ENCODE measurements around the gene TPI1.

TPI1 gene

GRCh38 chr12:6851921-6852650 lies 15.2 kb upstream of the TPI1 start, which contains the start of gene USP5 (continued):
- no peak; the same call in 1 of the 2 replicates for TF ChIP-seq CSRNP3 (CRISPR knock-in tag; IDR thresholded peaks at IDR 0.05)
- no peak; the same call in 1 of the 2 replicates for TF ChIP-seq ARNTL (CRISPR knock-in tag; IDR thresholded peaks at IDR 0.05; ENCODE audit: borderline replicate concordance, low read depth)
- TF ChIP-seq PPARA (CRISPR knock-in tag; IDR thresholded peaks at IDR 0.05; ENCODE audit: borderline replicate concordance), result peak; percentile 15; the same call in 1 of the 2 replicates
- TF ChIP-seq SNAI2 (CRISPR knock-in tag; IDR thresholded peaks at IDR 0.05), result peak; percentile 98; the same call in 1 of the 2 replicates
- TF ChIP-seq, protein P1, sequence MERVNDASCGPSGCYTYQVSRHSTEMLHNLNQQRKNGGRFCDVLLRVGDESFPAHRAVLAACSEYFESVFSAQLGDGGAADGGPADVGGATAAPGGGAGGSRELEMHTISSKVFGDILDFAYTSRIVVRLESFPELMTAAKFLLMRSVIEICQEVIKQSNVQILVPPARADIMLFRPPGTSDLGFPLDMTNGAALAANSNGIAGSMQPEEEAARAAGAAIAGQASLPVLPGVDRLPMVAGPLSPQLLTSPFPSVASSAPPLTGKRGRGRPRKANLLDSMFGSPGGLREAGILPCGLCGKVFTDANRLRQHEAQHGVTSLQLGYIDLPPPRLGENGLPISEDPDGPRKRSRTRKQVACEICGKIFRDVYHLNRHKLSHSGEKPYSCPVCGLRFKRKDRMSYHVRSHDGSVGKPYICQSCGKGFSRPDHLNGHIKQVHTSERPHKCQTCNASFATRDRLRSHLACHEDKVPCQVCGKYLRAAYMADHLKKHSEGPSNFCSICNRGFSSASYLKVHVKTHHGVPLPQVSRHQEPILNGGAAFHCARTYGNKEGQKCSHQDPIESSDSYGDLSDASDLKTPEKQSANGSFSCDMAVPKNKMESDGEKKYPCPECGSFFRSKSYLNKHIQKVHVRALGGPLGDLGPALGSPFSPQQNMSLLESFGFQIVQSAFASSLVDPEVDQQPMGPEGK (CRISPR knock-in tag; IDR thresholded peaks at IDR 0.05; ENCODE audit: borderline replicate concordance), result no peak
- no peak for TF ChIP-seq ESRRG (CRISPR knock-in tag; IDR thresholded peaks at IDR 0.05)
- TF ChIP-seq BACH2 (CRISPR knock-in tag; IDR thresholded peaks at IDR 0.05; ENCODE audit: borderline replicate concordance), result no peak
- TF ChIP-seq ZNF565 (CRISPR knock-in tag; conservative IDR thresholded peaks at IDR 0.05; ENCODE audit: low read depth), result peak; percentile 10; the same call in 1 of the 2 replicates
- TF ChIP-seq GLIS3 (CRISPR knock-in tag; IDR thresholded peaks at IDR 0.05), result 0 out of 2 replicates have a peak, but pooled peaks have one; percentile 76
- TF ChIP-seq ZNF8 (CRISPR knock-in tag; IDR thresholded peaks at IDR 0.05), result no peak; the same call in 1 of the 2 replicates

- peak; percentile 0 for ATAC-seq
- TF ChIP-seq ZC3H10 (CRISPR knock-in tag; IDR thresholded peaks at IDR 0.05), result no peak
These were observed 14.5 kb upstream of the TPI1 start for GRCh38 chr12:6852651-6853354.

DNA sequence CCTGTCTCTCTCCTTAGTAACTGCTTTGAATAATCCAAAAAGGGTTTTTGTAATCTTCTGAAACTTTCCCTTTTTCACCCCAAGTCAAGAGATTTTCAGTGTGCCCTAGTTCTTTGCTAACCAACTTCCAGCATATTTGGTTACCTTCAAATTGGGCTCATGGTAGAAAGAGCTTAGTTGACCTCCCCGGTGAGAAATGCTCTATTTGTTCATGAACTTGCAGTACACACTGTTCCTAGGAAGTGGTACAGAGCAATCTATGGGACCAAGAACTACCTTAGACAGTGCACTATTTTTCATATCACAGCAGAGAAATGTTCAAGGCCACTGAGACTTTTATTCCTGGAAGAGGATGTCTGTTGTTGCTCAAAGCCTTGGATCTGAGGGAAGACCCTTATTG lies 13.7 kb upstream of the TPI1 start:
- no peak for ATAC-seq
- TF ChIP-seq BACH2 (CRISPR knock-in tag; IDR thresholded peaks at IDR 0.05; ENCODE audit: borderline replicate concordance), result no peak
- TF ChIP-seq RARB (CRISPR knock-in tag; IDR thresholded peaks at IDR 0.05), result no peak
- no peak for TF ChIP-seq OSR1 (CRISPR knock-in tag; IDR thresholded peaks at IDR 0.05)
- TF ChIP-seq CREB5 (CRISPR knock-in tag; IDR thresholded peaks at IDR 0.05; ENCODE audit: low read depth), result no peak
- TF ChIP-seq ARNTL (CRISPR knock-in tag; IDR thresholded peaks at IDR 0.05; ENCODE audit: borderline replicate concordance, low read depth), result no peak
- no peak for TF ChIP-seq TOX (CRISPR knock-in tag; IDR thresholded peaks at IDR 0.05; ENCODE audit: borderline replicate concordance)
- no peak for TF ChIP-seq ZNF565 (CRISPR knock-in tag; conservative IDR thresholded peaks at IDR 0.05; ENCODE audit: low read depth)
- no peak for TF ChIP-seq PPARA (CRISPR knock-in tag; IDR thresholded peaks at IDR 0.05; ENCODE audit: borderline replicate concordance)
- TF ChIP-seq, protein P2, sequence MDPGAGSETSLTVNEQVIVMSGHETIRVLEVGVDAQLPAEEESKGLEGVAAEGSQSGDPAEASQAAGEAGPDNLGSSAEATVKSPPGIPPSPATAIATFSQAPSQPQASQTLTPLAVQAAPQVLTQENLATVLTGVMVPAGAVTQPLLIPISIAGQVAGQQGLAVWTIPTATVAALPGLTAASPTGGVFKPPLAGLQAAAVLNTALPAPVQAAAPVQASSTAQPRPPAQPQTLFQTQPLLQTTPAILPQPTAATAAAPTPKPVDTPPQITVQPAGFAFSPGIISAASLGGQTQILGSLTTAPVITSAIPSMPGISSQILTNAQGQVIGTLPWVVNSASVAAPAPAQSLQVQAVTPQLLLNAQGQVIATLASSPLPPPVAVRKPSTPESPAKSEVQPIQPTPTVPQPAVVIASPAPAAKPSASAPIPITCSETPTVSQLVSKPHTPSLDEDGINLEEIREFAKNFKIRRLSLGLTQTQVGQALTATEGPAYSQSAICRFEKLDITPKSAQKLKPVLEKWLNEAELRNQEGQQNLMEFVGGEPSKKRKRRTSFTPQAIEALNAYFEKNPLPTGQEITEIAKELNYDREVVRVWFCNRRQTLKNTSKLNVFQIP (CRISPR knock-in tag; IDR thresholded peaks at IDR 0.05; ENCODE audit: borderline replicate concordance, low read depth), result no peak
- TF ChIP-seq ZNF8 (CRISPR knock-in tag; IDR thresholded peaks at IDR 0.05), result no peak
- TF ChIP-seq ESRRG (CRISPR knock-in tag; IDR thresholded peaks at IDR 0.05), result no peak
- TF ChIP-seq, protein P1 (CRISPR knock-in tag; IDR thresholded peaks at IDR 0.05; ENCODE audit: borderline replicate concordance), result no peak
- no peak for TF ChIP-seq CSDC2 (CRISPR knock-in tag; IDR thresholded peaks at IDR 0.05)
- no peak for TF ChIP-seq ZFP30 (CRISPR knock-in tag; IDR thresholded peaks at IDR 0.05)
- TF ChIP-seq, protein P3, sequence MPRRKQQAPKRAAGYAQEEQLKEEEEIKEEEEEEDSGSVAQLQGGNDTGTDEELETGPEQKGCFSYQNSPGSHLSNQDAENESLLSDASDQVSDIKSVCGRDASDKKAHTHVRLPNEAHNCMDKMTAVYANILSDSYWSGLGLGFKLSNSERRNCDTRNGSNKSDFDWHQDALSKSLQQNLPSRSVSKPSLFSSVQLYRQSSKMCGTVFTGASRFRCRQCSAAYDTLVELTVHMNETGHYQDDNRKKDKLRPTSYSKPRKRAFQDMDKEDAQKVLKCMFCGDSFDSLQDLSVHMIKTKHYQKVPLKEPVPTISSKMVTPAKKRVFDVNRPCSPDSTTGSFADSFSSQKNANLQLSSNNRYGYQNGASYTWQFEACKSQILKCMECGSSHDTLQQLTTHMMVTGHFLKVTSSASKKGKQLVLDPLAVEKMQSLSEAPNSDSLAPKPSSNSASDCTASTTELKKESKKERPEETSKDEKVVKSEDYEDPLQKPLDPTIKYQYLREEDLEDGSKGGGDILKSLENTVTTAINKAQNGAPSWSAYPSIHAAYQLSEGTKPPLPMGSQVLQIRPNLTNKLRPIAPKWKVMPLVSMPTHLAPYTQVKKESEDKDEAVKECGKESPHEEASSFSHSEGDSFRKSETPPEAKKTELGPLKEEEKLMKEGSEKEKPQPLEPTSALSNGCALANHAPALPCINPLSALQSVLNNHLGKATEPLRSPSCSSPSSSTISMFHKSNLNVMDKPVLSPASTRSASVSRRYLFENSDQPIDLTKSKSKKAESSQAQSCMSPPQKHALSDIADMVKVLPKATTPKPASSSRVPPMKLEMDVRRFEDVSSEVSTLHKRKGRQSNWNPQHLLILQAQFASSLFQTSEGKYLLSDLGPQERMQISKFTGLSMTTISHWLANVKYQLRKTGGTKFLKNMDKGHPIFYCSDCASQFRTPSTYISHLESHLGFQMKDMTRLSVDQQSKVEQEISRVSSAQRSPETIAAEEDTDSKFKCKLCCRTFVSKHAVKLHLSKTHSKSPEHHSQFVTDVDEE (CRISPR knock-in tag; IDR thresholded peaks at IDR 0.05), result no peak
- no peak for TF ChIP-seq ZFP3 (CRISPR knock-in tag; IDR thresholded peaks at IDR 0.05)

Measured in SK-N-SH treated with all-trans-retinoic acid at 6 μM for 48 hours (cell line).